Measurements from ENCODE around the gene VAV2. TPM values are rescaled to one million over a fixed set of nuclear protein-coding genes. Genes with fewer than 3 reads are reported as not detected.

VAV2 gene
- total RNA-seq, 3 donors from 2014 or later (not counting 1 experiment from before 2014, with no cell fraction given): 3.9 to 5.1 (median 4.8) TPM

- no peaks in the 10 kb centered on the region for H3K27me3 ChIP-seq (ENCODE audit: control insufficient read depth, insufficient read depth, low read length)
- ATAC-seq: no peak
- Mint-ChIP-seq H3K36me3 (no peaks in the 10 kb centered on the region), H3K4me3 (no peak overlapping the region), H3K27ac (no peak overlapping the region), H3K9me3 (no peaks in the 10 kb centered on the region), H3K4me1 (no peaks in the 10 kb centered on the region), H3K27me3 (ENCODE audit: low read depth in 2 of 2) (no peaks in the 10 kb centered on the region)
- no peak overlapping the region for H3K4me3 ChIP-seq (ENCODE audit: low read length)
- DNase-seq: no peak
- H3K36me3 ChIP-seq (ENCODE audit: control insufficient read depth, insufficient read depth, low read length): no peaks in the 10 kb centered on the region
- intact Hi-C loops (cut with micrococcal nuclease): no loop called here
- no peak for TF ChIP-seq CTCF (IDR thresholded peaks at IDR 0.05)
- no peaks in the 10 kb centered on the region for H3K4me1 ChIP-seq (ENCODE audit: control insufficient read depth, insufficient read depth, low read length)
- no peaks in the 10 kb centered on the region for H3K9me3 ChIP-seq (ENCODE audit: control insufficient read depth, insufficient read depth, low read length)
- 95% methylated on average over 28 of the region's 28 CpGs for whole genome bisulfite sequencing (ENCODE audit: insufficient coverage)
- no peak overlapping the region for H3K27ac ChIP-seq (ENCODE audit: low read length)
Measured at GRCh38 chr9:133812077-133812868, 179.9 kb downstream of the VAV2 start.

GRCh38 chr9:133811471-133811870 lies 180.7 kb downstream of the VAV2 start:
- Mint-ChIP-seq H3K4me3 (no peak overlapping the region), H3K27me3 (ENCODE audit: low read depth in 2 of 2) (no peaks in the 10 kb centered on the region), H3K9me3 (no peaks in the 10 kb centered on the region), H3K4me1 (no peaks in the 10 kb centered on the region), H3K36me3 (no peaks in the 10 kb centered on the region), H3K27ac (no peak overlapping the region)
- Histone ChIP-seq H3K36me3 (ENCODE audit: control insufficient read depth, insufficient read depth, low read length) (no peaks in the 10 kb centered on the region), H3K27me3 (ENCODE audit: control insufficient read depth, insufficient read depth, low read length) (no peaks in the 10 kb centered on the region), H3K9me3 (ENCODE audit: control insufficient read depth, insufficient read depth, low read length) (no peaks in the 10 kb centered on the region), H3K4me3 (ENCODE audit: low read length) (no peak overlapping the region), H3K27ac (ENCODE audit: low read length) (no peak overlapping the region), H3K4me1 (ENCODE audit: control insufficient read depth, insufficient read depth, low read length) (no peaks in the 10 kb centered on the region)
- WGBS (ENCODE audit: insufficient coverage): 95% methylated on average over 13 of the region's 13 CpGs
- ATAC-seq: no peak
- intact Hi-C loops (cut with micrococcal nuclease): no loop called here
- DNase-seq: no peak
- TF ChIP-seq CTCF (IDR thresholded peaks at IDR 0.05): no peak

GRCh38 chr9:133810556-133811195 lies 181.4 kb downstream of the VAV2 start:
- no peak for DNase-seq
- Mint-ChIP-seq H3K4me3 (no peak overlapping the region), H3K9me3 (no peaks in the 10 kb centered on the region), H3K36me3 (no peaks in the 10 kb centered on the region), H3K4me1 (no peaks in the 10 kb centered on the region), H3K27ac (no peak overlapping the region), H3K27me3 (ENCODE audit: low read depth in 2 of 2) (no peaks in the 10 kb centered on the region)
- no peaks in the 10 kb centered on the region for H3K9me3 ChIP-seq (ENCODE audit: control insufficient read depth, insufficient read depth, low read length)
- no peak overlapping the region for H3K4me3 ChIP-seq (ENCODE audit: low read length)
- no peak for TF ChIP-seq CTCF (IDR thresholded peaks at IDR 0.05)
- intact Hi-C loops (cut with micrococcal nuclease): no loop called here
- H3K4me1 ChIP-seq (ENCODE audit: control insufficient read depth, insufficient read depth, low read length): no peaks in the 10 kb centered on the region
- no peaks in the 10 kb centered on the region for H3K36me3 ChIP-seq (ENCODE audit: control insufficient read depth, insufficient read depth, low read length)
- no peak for ATAC-seq
- 92% methylated on average over 23 of the region's 23 CpGs for WGBS (ENCODE audit: insufficient coverage)
- H3K27me3 ChIP-seq (ENCODE audit: control insufficient read depth, insufficient read depth, low read length): no peaks in the 10 kb centered on the region
- H3K27ac ChIP-seq (ENCODE audit: low read length): no peak overlapping the region
